HCT116 (cell line): ENCODE measurements around the gene RAET1G. TPM values are rescaled to one million over a fixed set of nuclear protein-coding genes. Genes with fewer than 3 reads are reported as not detected.

Source experiments
- CBX3 ChIP-seq: IDR thresholded peaks from 2 replicates; pipeline ENCODE4 v1.6.1; 2012; ENCODE audit warnings: low read depth
- EZH2phosphoT487 ChIP-seq: fragments of 200-600 bp; IDR thresholded peaks from 2 replicates; pipeline ENCODE4 v1.6.1; 2018; ENCODE audit warnings: antibody characterized with exemption, borderline replicate concordance
- MAX ChIP-seq: IDR thresholded peaks from 2 replicates; pipeline ENCODE4 v1.6.1; 2012
- POLR2AphosphoS5 ChIP-seq: IDR thresholded peaks from 2 replicates; pipeline ENCODE4 v1.6.1; 2011; ENCODE audit warnings: mild to moderate bottlenecking, low read depth, low read length, moderate library complexity
- RAD21 ChIP-seq: IDR thresholded peaks from 2 replicates; pipeline ENCODE4 v1.6.1; 2012; ENCODE audit warnings: low read depth, mild to moderate bottlenecking
- SP1 ChIP-seq: IDR thresholded peaks from 2 replicates; pipeline ENCODE4 v1.6.1; 2012; ENCODE audit warnings: low read depth
- YY1 ChIP-seq: IDR thresholded peaks from 2 replicates; pipeline ENCODE4 v1.6.1; 2011; ENCODE audit warnings: low read length, low read depth, moderate library complexity, mild to moderate bottlenecking; ENCODE audit not compliant: insufficient replicate concordance; ENCODE audit errors: extremely low read depth
- ZNF274 ChIP-seq: fragments of 200-500 bp; sonication (Bioruptor generic); IDR thresholded peaks from 2 replicates; pipeline ENCODE4 v1.6.1; 2014; ENCODE audit warnings: mild to moderate bottlenecking, low read depth, low read length, inconsistent platforms
- total RNA-seq: library from RNA; stranded (reverse); gene quantifications from one replicate; pipeline ENCODE4 v1.2.1, GENCODE V29; 2021; ENCODE audit not compliant: unreplicated experiment
- TF ChIP-seq, protein P1 (sequence below): IDR thresholded peaks from 2 replicates; pipeline ENCODE4 v1.6.1; 2012; ENCODE audit warnings: low read depth
- TF ChIP-seq, protein P2 (sequence below): IDR thresholded peaks from 2 replicates; pipeline ENCODE4 v1.6.1; 2012

The RAET1G gene
- total RNA-seq, 1 experiment from 2014 or later: 0.37 TPM

- TF ChIP-seq, protein P1, sequence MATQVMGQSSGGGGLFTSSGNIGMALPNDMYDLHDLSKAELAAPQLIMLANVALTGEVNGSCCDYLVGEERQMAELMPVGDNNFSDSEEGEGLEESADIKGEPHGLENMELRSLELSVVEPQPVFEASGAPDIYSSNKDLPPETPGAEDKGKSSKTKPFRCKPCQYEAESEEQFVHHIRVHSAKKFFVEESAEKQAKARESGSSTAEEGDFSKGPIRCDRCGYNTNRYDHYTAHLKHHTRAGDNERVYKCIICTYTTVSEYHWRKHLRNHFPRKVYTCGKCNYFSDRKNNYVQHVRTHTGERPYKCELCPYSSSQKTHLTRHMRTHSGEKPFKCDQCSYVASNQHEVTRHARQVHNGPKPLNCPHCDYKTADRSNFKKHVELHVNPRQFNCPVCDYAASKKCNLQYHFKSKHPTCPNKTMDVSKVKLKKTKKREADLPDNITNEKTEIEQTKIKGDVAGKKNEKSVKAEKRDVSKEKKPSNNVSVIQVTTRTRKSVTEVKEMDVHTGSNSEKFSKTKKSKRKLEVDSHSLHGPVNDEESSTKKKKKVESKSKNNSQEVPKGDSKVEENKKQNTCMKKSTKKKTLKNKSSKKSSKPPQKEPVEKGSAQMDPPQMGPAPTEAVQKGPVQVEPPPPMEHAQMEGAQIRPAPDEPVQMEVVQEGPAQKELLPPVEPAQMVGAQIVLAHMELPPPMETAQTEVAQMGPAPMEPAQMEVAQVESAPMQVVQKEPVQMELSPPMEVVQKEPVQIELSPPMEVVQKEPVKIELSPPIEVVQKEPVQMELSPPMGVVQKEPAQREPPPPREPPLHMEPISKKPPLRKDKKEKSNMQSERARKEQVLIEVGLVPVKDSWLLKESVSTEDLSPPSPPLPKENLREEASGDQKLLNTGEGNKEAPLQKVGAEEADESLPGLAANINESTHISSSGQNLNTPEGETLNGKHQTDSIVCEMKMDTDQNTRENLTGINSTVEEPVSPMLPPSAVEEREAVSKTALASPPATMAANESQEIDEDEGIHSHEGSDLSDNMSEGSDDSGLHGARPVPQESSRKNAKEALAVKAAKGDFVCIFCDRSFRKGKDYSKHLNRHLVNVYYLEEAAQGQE: no peak
- peak; percentile 45; the same call in 1 of the 2 replicates for TF ChIP-seq CBX3
- TF ChIP-seq POLR2AphosphoS5: no peak
- TF ChIP-seq RAD21: peak; percentile 99
- no peak for TF ChIP-seq EZH2phosphoT487
- TF ChIP-seq YY1: peak; percentile 57
- no peak for TF ChIP-seq ZNF274
- TF ChIP-seq, protein P2, sequence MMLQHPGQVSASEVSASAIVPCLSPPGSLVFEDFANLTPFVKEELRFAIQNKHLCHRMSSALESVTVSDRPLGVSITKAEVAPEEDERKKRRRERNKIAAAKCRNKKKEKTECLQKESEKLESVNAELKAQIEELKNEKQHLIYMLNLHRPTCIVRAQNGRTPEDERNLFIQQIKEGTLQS: no peak
- TF ChIP-seq MAX: no peak
- TF ChIP-seq SP1: no peak
Measured at GRCh38 chr6:149925974-149926777, 3.3 kb upstream of the RAET1G start (continued).
